Cardiac septum (tissue), 1 donor: Measurements from ENCODE around the gene MICAL3. TPM values are rescaled to one million over a fixed set of nuclear protein-coding genes. Genes with fewer than 3 reads are reported as not detected.
A peak's percentile ranks its signal among the peaks of the same experiment; 100 is the strongest.
"Not testable (repeated sequence)": the region's sequence is repeated elsewhere in the genome, so short reads cannot be mapped to it uniquely, and the experiment has no call there.

Experiments used
- DNase-seq: peaks from one replicate; pipeline ENCODE4 v3.0.0-alpha.2; 2020; ENCODE audit warnings: low spot score
- intact Hi-C: fragments of 100-400 bp; cut with DNase I; formaldehyde crosslinking; loops from one replicate; pipeline ENCODE4 v1.14.0; 2022
- long read RNA-seq: library from polyadenylated mRNA; unstranded; transcript quantifications from one replicate; pipeline ENCODE4 v2.0.0, GENCODE V29; 2021
- total RNA-seq: library from RNA; stranded (reverse); fragmentation: NEBNext Ultra II Directional; extraction: Animal tissue kit (Norgen Biotek cat#: 25700); gene quantifications from one replicate; pipeline ENCODE4 v1.2.1, GENCODE V29; 2021
- donor health status: DM: no; HTN: no; CAD: no.

Gene MICAL3
- total RNA-seq = 126 TPM
- long read RNA-seq, partial matches to known transcripts = 9 of 89 reads
- long read RNA-seq, other reads (novel, unspliced or antisense) = 76 of 89 reads

- no peak for DNase-seq
- intact Hi-C loops = loop anchor here (2.0 to 5.0 kb wide), 2 partner anchors 53 to 192 kb away; partner anchors contain the start of gene PEX26
These were observed at the start of gene MICAL3 for GRCh38 chr22:18024276-18024939. Gene MICAL3 (minus strand): TSS chr22:18024561. CDS start chr22:17906812, 117,749 bp downstream.

GRCh38 chr22:18073927-18074326, 49.6 kb upstream of the MICAL3 start:
- intact Hi-C loops = loop anchor here (5.0 kb wide), 1 partner anchor 167 kb away; no protein-coding TSS in a partner anchor
- DNase-seq = peak; percentile 41

- intact Hi-C loops = loop anchor here (5.0 kb wide), 1 partner anchor 166 kb away; no protein-coding TSS in a partner anchor
- no peak for DNase-seq
These were observed 49.1 kb upstream of the MICAL3 start for GRCh38 chr22:18073467-18073866.

GRCh38 chr22:18071968-18072310, 47.6 kb upstream of the MICAL3 start:
- intact Hi-C loops = loop anchor here (5.0 kb wide), 1 partner anchor 165 kb away; no protein-coding TSS in a partner anchor
- DNase-seq = no peak

GRCh38 chr22:18071307-18071967, 47.1 kb upstream of the MICAL3 start:
- not testable (repeated sequence) for DNase-seq
- intact Hi-C loops = loop anchor here (5.0 kb wide), 1 partner anchor 164 kb away; no protein-coding TSS in a partner anchor

- intact Hi-C loops = loop anchor here (5.0 kb wide), 1 partner anchor 163 kb away; no protein-coding TSS in a partner anchor
- no peak for DNase-seq
These were observed 46.4 kb upstream of the MICAL3 start for GRCh38 chr22:18070556-18071306.

GRCh38 chr22:18070041-18070440, 45.7 kb upstream of the MICAL3 start:
- no peak for DNase-seq

GRCh38 chr22:18069041-18069440, 44.7 kb upstream of the MICAL3 start:
- intact Hi-C loops = loop anchor here (5.0 kb wide), 1 partner anchor 37 kb away; no protein-coding TSS in a partner anchor
- no peak for DNase-seq

More at GRCh38 chr22:18070041-18070440, 45.7 kb upstream of the MICAL3 start:
- intact Hi-C loops = loop anchor here (5.0 kb wide), 1 partner anchor 163 kb away; no protein-coding TSS in a partner anchor

GRCh38 chr22:18068381-18068988, 44.1 kb upstream of the MICAL3 start:
- no peak for DNase-seq
- intact Hi-C loops = loop anchor here (5.0 kb wide), 1 partner anchor 36 kb away; no protein-coding TSS in a partner anchor

GRCh38 chr22:18067548-18068341, 43.4 kb upstream of the MICAL3 start:
- intact Hi-C loops = loop anchor here (5.0 kb wide), 1 partner anchor 35 kb away; no protein-coding TSS in a partner anchor
- DNase-seq = no peak

- no peak for DNase-seq
- intact Hi-C loops = loop anchor here (5.0 kb wide), 1 partner anchor 35 kb away; no protein-coding TSS in a partner anchor
These were observed 42.8 kb upstream of the MICAL3 start for GRCh38 chr22:18067121-18067520.

GRCh38 chr22:18066181-18066859, 42.0 kb upstream of the MICAL3 start:
- no peak for DNase-seq
- intact Hi-C loops = loop anchor here (5.0 kb wide), 1 partner anchor 34 kb away; no protein-coding TSS in a partner anchor

GRCh38 chr22:18065256-18065655, 40.9 kb upstream of the MICAL3 start:
- no peak for DNase-seq

GRCh38 chr22:18064636-18065035, 40.3 kb upstream of the MICAL3 start:
- intact Hi-C loops = loop anchor here (5.0 kb wide), 1 partner anchor 32 kb away; no protein-coding TSS in a partner anchor
- no peak for DNase-seq

More at GRCh38 chr22:18065256-18065655, 40.9 kb upstream of the MICAL3 start:
- intact Hi-C loops = loop anchor here (5.0 kb wide), 1 partner anchor 33 kb away; no protein-coding TSS in a partner anchor

- DNase-seq, intact Hi-C loops: not testable (repeated sequence)
These were observed 39.4 kb upstream of the MICAL3 start for GRCh38 chr22:18063715-18064114.

- DNase-seq = no peak
- intact Hi-C loops = no loop called here
These were observed 38.9 kb upstream of the MICAL3 start for GRCh38 chr22:18063306-18063705.

GRCh38 chr22:18062421-18062820, 38.1 kb upstream of the MICAL3 start:
- DNase-seq = no peak
- intact Hi-C loops = no loop called here
